COR-L47 (cell line): ENCODE results near the gene GTF2B.
"Not testable (repeated sequence)": the region's sequence is repeated elsewhere in the genome, so short reads cannot be mapped to it uniquely, and the experiment has no call there.

ENCODE experiments used
- DNase-seq: peaks from one replicate; lab custom pipeline; 2025; lab: John Stamatoyannopoulos, UW

GTF2B gene, protein sequence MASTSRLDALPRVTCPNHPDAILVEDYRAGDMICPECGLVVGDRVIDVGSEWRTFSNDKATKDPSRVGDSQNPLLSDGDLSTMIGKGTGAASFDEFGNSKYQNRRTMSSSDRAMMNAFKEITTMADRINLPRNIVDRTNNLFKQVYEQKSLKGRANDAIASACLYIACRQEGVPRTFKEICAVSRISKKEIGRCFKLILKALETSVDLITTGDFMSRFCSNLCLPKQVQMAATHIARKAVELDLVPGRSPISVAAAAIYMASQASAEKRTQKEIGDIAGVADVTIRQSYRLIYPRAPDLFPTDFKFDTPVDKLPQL

DNA sequence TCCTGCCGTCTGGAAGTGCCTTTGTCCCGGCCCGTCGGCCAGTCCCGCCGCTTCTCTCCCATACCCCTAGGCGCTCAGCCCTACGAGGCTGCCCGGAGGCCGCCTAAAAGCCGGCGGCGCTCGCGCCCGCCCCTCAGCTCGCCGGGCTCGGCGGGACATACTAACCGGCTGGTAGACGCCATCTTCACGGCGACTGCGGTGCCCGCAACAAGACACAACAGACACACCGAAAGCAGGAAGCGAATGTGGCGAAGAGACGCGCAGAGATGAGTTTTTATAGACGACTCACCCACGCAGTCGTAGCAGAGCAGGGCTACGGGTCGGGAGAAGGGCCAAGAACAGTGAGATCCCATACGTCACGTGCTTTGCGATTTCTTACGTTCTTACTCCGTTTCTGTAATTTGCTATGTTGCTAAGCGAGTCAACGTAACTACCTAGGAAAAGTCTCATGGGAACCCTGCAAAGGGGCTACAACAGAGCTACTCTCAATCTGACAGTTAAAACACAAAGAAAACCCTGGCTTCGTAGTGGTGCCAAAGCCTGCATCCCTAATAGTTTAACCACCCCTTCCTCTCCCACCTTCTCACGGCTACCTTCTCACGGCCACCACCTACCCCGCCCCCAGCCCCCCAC lies at the start of gene GTF2B:
Gene GTF2B (minus strand): TSS at position 250 of the 633 bp plus-strand sequence. CDS start 68 bp downstream, at position 182.
- peak; percentile 92 for DNase-seq

DNA sequence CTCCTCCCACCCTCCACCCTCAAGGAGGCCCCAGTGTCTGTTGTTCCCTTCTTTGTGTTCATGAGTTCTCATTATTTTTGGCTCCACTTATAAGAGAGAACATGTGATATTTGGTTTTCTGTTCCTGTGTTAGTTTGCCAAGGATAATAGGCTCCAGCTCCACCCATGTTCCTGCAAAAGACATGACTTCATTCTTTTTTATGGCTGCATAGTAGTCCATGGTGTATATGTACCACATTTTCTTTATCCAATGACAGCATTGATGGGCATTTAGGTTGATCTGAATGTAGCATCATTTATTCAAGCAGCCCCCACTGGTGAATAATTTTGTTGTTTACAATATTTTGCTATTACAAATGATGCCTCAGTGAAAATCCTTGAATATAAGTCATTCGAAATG lies 47.2 kb upstream of the GTF2B start:
- not testable (repeated sequence) for DNase-seq

DNA sequence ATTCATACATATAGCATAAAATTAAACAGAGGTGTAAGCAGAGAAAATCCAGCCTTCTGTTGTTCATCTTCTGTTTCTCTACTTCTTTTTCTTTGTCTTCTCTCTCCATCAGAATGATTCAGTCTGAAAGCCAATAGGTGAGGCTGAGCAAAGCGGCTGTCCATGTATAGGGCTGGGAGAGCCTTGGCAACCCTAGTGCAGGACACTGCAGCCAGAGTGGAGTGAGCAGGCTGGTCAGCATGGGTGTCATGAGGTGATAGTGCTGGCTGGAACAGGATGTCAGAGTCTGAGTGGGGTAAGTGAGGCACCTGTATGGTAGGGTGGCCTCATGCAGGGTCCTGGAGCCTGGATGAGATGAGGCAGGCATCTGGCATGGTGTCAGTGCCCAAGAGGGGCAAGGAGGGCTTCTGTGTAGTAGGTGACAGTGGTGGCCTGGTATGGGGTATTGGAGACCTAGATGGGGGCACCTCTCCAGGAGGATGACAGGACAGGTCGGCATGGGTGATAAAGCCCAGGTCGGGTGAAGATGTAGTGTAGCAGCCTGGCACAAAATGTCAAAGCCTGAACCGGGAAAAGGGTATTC lies 45.5 kb upstream of the GTF2B start:
- no peak for DNase-seq

DNA sequence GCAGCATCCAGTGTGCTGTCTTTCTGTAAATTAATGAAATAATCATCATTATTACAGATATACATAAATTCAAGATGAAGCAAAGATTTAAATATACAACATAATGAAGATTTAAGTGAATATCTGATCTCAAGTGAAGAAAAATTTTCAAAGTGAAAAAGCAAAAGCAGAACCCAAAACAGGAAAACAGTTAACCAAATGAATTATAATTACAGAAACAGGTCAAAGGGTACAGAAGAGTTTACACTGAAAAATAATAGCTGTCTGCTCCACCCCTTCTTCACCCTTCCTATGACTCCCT lies 44.8 kb upstream of the GTF2B start:
- DNase-seq: no peak

DNA sequence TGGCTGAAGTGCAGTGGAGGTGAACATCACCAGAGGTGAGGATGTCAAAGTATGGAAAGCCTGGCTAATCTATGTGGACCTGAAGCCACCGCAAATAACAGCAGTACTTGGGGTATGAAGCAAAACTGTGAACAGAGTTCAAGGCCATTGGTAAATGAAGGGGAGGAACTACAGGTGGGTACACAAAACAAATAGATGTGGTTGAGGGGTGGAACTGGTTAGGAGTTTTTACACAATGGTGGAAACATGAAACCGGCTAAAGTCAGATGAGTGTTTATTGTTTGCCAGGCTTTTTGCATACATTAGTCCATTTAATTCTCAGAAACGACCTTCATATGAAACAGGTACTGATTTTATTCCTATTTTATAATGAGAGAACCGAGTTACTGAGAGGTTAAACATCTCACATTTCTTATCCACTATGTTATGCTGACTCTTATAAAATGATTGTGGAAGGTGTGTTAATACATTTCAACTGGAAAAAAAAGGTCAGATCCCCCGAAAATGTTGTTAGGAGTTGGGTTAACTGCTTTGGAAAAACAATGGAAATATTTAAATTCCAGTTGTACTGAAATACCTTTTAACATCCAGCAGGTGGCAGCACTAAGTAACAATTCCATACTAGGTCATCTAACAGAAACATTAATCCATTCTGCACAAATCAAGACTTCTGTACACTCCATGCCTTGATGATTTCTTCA lies 44.3 kb upstream of the GTF2B start:
- peak; percentile 29 for DNase-seq

DNA sequence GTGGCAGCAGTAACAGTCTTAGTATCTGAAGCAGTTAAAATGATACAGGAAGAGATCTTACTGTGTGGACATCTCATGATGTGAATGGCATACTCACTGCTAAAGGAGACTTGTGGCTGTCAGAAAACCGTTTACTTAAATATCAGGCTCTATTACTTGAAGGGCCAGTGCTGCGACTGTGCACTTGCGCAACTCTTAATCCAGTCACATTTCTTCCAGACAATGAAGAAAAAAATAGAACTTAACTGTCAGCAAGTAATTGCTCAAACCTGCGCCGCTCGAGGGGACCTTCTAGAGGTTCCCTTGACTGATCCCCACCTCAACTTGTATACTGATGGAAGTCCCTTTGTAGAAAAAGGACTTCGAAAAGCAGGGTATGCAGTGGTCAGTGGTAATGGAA lies 38.8 kb upstream of the GTF2B start:
- not testable (repeated sequence) for DNase-seq

DNA sequence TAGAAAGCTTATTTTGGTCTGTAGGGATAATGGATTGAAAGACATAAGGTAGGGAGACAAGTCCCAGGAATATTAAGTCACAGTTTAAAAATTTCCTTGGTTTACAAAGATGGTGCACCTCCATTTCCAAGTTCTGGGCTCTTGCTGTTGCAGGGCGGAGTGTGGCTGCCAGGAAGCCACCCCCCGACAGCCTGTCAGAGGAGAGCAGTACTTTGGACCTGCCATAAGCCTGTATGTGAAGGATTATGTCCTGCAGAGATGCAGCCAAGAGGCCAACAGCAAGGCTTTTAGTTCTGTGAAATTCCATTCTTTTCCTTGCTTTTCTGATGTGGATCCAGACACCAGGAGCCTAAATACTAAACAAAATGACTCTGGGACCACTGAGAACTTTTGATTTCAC lies 31.9 kb upstream of the GTF2B start:
- DNase-seq: no peak

DNA sequence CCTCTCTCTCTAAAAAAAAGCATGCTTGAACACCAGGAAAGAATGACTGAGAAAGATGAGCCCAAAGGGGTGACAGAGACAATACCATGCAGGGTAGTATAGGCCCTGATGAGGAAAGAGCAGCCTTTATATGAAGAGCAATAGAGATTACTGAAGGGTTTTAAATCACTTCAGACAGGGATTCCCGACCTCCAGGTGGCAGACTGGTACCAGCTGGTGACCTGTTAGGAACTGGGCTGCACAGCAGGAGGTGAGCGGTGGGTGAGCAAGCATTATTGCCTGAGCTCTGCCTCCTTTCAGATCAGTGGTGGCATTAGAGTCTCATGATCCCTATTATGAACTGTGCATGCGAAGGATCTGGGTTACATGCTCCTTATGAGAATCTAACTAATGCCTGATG lies 30.8 kb upstream of the GTF2B start:
- no peak for DNase-seq

DNA sequence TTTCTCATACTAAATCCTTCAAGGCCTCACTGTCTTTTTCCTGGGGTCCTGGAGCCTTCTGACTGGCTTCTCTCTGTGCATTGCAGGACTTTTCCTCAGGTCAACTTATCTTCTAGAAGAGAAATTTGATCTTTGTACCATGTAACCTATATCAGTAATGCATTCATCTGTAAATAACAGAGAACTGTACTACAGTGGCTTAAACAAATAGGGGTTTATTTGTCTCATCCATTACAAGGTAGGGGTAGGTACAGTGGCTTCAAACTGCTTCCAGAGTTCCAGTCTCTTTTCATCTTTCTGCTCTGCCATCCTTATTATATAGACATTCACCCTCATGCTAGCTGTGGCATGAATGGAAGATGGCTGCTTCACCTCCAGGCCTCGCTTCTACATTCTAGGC lies 29.5 kb upstream of the GTF2B start:
- DNase-seq: no peak

DNA sequence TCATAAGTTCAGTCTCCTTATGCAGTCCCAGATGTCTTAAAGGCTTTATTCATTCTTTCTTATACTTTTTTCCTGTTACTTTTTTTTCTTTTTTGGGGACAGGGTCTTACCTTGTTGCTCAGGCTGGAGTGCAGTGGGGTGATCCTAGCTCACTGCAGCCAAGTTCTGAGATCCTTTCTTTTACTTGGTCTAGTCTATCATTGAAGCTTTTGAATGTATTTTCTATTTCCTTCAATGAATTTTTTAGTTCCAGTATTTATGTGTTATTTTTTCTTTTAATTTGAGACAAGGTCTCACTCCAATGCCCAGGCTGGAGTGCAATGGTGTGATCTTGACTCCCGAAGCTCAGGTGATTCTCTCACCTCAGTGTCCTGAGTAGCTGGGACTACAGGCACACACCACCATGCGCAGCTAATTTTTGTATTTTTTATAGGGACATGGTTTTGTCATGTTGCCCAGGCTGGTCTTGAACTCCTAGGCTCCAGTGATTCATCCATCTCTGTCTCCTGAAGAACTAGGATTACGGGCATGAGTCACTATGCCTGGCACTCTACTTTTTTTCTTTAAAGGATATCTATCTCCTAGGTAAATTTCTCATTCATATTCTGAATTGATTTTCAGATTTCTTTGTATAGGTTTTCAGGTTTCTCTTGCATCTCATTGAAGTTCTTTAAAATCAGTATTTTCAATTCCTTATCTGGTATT lies 26.1 kb upstream of the GTF2B start:
- no peak for DNase-seq

DNA sequence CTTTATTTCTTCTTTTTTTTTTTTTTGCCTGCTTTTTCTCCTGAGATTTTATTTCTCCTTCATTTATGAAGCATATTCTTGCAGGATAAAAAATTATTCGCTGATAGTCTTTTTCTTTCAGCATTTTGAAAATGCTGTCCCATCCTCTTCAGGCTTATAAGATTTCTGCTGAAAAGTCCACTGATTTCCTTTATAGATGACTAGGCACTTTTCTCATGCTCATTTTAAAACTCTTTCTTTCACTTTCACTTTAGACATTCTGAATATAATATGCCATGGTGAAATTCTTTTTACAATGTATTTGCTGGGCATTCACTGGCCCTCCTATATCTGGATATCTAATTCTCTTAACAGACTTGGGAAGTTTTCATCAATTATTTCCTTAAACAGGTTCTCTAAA lies 25.5 kb upstream of the GTF2B start:
- DNase-seq: no peak

DNA sequence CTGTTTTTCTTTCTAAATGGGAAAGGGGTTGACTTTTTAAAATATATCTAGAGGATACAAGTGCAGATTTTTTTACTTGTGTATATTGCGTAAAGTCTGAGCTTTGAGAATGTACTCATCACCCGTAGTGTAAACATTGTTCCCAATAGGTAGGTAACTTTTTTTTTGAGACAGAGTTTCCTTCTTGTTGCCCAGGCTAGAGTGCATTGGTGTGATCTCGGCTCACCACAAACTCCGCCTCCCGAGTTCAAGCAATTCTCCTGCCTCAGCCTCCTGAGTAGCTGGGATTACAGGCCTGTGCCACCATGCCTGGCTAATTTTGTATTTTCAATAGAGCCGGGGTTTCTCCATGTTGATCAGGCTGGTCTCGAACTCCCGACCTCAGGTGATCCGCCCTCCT lies 20.4 kb upstream of the GTF2B start:
- DNase-seq: not testable (repeated sequence)

DNA sequence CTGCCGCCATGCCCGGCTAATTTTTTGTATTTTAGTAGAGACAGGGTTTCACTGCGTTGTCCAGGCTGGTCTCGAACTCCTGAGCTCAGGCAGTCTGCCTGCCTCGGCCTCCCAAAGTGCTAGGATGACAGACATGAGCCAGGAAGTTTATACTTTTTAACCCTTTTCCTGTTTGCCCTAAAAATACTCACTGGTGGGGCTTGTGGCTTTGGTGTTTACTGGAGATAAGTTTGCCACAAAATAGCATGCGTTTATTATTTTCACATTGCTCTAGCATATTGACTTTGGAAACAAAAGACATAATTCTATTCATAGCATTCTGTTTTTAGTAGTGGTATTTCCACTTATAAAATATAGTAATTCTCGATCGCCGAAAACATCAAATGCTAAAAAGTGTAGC lies 19.8 kb upstream of the GTF2B start:
- no peak for DNase-seq

DNA sequence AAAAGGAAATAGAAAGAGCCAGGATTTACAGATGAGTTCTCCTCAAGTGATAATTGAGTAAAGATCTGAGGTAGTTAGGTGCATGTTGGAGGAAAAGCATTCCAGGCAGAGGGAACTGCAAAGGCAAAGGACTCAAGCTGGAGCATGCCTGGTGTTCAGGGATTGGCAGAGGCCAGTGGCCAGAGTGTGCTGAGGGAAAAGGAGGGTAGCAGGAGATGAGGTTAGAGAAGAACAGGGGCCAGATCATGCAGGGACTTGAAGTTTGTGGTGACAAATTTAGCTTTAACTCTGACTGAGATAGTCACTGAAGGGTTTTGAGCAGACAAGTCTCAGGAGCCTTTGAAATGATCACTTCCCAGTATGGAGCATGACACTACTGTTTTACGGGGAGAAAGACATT lies 19.0 kb upstream of the GTF2B start:
- DNase-seq: no peak

DNA sequence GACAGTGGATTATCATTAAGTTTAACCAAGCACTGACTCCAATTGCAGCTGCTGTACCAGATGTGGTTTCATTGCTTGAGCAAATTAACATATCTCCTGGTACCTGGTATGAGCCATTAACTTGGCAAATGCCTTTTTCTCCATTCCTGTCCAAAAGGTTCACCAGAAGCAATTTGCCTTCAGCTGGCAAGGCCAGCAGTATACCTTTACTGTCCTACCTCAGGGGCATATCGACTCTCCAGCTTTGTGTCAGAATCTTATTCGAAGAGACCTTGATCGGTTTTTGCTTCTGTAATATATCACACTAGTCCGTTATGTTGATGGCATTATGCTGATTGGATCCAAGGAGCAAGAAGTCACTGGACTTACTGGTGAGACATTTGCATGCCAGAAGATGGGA lies 9.5 kb upstream of the GTF2B start:
- no peak for DNase-seq

DNA sequence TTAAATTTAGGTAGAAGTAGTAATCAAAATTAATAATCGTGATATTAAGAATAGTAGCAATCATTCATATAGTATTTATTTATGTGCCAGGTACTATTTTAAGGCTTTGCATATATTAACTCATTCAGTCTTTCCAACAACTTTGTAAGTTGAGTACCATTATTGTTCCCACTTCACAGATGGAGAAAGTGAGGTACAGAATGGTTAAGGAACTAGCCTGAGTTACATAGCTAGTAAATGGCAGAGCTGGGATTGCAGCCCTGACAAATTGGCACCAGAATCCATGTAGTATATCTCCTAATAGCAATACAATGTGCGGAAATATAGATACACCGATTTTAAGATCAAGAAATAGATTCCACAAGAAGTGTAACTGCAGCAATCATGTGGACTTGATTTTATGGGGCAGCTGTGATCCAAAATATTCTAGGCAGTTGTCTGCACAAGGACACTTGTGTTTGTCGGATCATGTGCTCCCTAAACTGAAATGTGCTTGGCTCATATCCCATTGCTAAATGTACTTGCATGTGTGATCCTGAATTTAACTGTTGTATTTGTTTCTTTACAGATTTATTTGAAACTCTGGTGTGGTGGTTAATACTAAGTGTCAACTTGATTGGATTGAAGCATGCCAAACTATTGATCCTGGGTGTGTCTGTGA lies 5.8 kb upstream of the GTF2B start:
- DNase-seq: no peak

DNA sequence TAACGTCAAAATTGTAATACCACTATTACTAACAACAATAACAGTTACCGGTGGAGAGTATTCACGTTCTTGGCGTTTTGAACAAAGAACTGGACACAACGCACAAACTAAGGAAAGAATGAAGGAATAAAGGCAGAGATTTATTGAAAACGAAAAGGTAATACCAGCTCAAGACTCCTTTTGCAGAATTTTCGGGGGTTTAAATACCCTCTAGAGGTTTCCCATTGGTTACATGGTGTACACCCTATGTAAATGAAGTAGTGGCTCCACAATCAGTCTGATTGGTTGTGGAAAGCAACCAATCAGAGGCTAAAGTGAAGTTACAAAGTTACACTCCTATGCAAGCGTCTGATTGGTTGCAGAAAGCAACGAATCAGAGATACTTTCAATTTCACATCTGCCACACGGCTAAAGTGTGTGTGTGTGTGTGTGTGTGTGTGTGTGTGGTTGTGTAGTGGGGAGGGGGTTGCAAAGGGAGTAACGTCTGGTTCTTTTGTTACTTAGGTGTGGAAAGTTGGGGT lies 1.1 kb upstream of the GTF2B start:
- DNase-seq: peak; percentile 87

DNA sequence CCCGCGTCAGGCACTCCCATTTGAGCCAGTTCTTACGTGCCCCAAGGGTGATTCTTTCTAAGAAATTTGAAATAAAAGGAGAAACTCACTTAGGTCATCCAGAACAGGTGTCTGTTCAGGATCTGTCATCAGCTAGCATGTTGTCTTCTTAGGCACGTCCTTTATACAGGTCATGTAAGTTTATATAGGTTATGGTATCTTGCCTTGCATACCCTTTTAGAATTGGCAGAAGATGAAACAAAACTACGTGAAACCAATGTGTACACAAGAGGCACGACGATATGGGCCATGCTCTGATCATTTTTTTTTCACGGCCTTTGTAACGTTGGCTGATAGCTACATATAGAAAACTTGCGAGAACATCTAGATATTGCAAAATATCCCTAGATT lies 579 bp upstream of the GTF2B start:
- no peak for DNase-seq

DNA sequence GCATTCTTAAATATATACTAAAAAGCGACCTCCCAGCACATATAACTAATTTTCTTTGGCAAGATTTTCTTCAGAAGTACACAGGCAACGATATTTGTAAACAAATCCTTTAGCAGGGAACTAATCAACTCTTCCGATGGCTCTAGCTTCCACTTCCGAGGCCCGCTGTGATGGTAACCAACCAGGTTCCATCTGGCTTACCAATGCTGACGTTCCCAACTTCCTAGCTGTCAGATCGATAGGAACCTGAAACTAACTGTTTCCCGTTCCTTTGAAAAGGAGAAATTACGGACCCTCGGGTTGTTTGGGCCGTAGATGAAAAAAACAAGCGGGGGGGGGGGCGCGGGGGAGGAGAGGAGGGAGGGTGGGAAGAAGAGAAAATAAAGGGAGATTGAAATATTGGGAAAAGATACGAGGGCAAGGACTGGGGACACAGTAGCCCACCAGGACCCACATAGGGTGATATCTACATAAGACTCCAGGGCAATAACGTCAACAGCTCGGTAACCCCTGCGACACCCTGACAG lies 513 bp downstream of the GTF2B start:
- DNase-seq: no peak

DNA sequence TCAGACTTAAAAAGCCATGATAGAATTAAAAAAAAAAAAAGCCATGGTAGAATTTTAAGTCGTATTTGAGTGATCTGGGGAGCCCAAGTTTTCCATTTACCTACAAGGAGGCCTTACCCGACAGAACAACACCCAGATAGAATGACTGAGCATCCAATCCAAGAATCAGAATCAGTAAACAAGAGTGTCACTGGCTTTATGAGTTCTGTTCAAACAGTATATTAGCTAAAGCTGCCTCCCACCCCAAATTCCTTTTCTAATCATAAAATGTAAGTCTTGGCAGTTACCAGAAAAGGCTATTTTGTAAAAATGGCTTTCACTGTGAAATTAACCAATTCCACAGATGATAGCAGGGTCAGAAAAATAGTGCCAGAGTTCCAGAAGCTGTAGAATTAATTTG lies 1.2 kb downstream of the GTF2B start:
- no peak for DNase-seq

DNA sequence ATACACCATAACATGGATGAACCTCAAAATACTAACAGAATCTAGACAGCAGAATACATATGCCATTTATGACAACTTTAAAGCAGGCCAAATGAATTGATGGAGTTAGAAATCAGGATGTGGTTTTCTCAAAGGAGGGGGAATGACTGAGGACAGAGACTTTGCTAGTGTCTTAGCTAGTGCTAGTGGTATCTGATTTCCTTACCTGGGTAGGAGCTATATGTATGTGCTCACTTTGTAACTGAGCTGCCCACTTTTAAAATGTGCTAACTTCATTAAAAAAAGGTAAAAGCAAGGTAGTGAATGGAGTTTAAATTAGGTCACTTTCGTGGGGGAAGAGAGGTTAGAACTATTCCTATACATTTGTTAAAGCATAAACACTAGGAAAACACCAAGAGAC lies 2.6 kb downstream of the GTF2B start:
- no peak for DNase-seq

DNA sequence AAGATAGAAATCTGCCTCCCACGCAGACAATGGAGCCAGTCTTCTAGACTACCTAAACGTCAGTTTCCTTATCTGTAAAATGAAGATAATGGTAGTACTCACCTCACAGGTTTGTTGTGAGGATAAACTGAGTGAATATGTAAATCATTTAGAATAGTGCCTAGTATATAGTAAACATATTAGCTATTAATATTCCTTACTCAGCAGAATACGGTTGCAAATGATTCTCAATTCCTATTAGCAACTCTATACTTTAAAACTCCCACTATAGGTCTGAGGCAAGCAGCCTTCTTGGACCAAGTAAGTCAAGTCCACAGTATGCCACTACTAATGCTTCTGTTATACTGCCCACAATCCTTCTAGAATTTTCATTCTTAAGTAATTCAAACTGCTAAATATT lies 5.4 kb downstream of the GTF2B start:
- no peak for DNase-seq
